Astrocyte of the spinal cord (primary cell): ENCODE measurements around the gene GALNT5.
A peak's percentile ranks its signal among the peaks of the same experiment; 100 is the strongest.

Experiments
- DNase-seq: peaks from one replicate; pipeline ENCODE4 v3.0.0; 2011; ENCODE audit warnings: low read depth, low spot score
- H3K4me3 ChIP-seq: 2 replicates; pipeline ENCODE4 v1.5.1; 2011; ENCODE audit warnings: low read depth, mild to moderate bottlenecking, low read length, moderate library complexity
- in situ Hi-C: cut with HindIII; loops from 2 replicates; pipeline ENCODE4 v1.10.0; 2017; ENCODE audit warnings: low sequenced_read_pairs
- TF ChIP-seq, protein P1 (sequence below): IDR thresholded peaks from 2 replicates; pipeline ENCODE4 v1.5.1; 2012; ENCODE audit warnings: low read depth, mild to moderate bottlenecking, low read length, inconsistent platforms

Gene GALNT5

DNA sequence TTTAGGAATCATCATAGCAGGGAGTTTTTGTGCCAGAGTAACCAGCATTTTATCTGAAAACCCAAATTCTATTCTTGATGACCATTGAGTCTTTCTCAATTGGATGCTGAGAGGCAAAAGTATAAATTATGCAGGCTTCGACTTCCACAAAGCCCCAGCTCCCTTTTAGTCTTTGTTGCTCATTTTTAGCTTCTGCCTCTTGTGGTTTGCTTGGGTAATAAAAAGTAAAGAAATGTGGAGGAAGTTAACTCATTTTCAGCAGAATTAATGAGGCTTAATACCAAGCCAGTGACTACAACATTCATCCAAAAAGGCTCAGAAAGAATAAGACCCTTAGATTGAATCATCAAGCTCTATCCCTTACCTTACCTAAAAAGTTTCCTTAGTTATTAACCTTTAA, 49.5 kb downstream of the GALNT5 start:
- TF ChIP-seq, protein P1, sequence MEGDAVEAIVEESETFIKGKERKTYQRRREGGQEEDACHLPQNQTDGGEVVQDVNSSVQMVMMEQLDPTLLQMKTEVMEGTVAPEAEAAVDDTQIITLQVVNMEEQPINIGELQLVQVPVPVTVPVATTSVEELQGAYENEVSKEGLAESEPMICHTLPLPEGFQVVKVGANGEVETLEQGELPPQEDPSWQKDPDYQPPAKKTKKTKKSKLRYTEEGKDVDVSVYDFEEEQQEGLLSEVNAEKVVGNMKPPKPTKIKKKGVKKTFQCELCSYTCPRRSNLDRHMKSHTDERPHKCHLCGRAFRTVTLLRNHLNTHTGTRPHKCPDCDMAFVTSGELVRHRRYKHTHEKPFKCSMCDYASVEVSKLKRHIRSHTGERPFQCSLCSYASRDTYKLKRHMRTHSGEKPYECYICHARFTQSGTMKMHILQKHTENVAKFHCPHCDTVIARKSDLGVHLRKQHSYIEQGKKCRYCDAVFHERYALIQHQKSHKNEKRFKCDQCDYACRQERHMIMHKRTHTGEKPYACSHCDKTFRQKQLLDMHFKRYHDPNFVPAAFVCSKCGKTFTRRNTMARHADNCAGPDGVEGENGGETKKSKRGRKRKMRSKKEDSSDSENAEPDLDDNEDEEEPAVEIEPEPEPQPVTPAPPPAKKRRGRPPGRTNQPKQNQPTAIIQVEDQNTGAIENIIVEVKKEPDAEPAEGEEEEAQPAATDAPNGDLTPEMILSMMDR = peak; percentile 34
- no peak overlapping the region for H3K4me3 ChIP-seq
- in situ Hi-C loops = no loop called here
- peak; percentile 30 for DNase-seq

DNA sequence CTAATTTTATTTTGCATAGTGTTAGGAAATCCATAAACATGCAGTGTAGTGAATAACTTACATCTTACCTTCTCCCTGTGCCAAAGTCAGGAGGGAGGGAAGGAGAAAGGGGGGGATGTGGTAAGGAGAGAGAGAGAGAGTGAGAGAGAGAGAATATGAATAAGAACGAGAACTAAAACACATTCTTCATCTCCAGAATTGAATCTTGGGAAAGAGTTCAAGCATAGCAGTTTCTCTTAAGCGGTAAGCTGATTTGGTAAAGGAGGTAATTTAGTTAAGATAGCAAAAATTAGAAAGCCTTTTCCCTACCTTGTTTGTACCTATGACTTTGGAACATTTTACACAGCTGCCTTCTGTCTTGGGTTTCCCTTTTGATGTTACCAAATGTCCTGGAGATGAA, 52.4 kb downstream of the GALNT5 start:
- no peak overlapping the region for H3K4me3 ChIP-seq
- in situ Hi-C loops = no loop called here
- TF ChIP-seq, protein P1 = no peak
- DNase-seq = no peak

DNA sequence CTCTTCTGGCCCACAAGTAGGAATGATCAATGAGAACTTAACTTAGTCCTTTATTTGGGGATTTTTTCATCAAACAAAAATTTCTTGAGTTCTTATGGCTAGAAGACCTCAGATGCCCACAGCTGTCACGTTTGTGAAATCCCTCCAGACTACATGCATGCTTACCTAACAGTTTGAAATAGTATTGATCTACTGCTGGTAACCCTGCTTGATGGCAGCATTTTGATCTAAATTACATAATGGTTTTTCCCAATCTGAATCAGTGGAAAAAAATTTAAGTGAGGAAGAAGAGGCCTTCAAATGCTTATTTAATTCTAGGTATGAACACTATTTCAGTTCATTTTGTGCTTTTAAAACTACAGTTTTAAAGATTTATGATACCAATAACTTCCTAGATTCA, 54.2 kb downstream of the GALNT5 start:
- TF ChIP-seq, protein P1 = no peak
- no peak for DNase-seq
- H3K4me3 ChIP-seq = no peak overlapping the region
- in situ Hi-C loops = no loop called here

DNA sequence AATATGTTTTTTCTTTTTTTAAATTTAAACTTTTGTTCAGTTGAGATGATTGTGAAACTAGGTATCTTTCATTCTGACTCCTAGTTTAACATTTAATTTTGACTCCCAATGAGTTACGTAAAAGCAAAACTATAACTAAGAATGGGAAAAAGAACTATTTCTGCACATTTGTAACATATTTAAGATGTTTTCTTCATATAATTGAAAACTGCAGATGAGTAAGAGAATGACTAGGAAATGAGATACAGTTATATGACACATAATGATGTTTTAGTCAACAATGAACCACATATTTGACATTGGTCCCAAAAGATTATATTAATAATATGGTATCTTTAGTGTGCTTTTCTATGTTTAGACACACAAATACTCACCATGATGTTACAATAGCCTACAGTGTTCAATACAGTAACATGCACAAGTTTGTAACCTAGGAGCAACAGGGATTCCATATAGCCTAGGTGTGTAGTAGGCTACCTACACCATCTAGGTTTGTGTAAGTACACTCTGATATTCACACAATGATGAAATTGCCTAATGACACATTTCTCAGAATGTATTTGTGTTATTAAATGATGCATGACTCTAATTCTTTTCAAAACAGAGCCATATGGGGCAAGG, 55.5 kb downstream of the GALNT5 start:
- in situ Hi-C loops = no loop called here
- no peak for DNase-seq
- TF ChIP-seq, protein P1 = no peak
- no peak overlapping the region for H3K4me3 ChIP-seq

DNA sequence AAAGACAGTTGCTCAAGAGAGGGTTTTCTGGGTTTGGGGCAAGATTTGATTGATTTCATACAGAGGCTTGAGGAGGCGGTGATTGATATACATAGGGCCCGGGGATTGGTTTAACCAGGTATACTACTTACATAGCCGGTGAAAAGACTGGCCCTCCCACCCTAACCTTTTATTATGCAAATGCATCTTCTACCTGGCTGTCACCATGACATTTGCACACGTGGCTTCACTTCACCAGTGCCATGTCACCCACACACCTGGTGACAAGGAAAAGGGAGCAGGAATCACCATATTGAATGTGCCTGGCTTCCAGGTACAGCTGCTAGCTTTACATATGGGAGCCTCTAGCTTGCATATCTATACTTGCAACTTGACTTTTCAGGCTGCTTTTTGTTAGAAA, 58.4 kb downstream of the GALNT5 start:
- no peak for DNase-seq
- in situ Hi-C loops = no loop called here
- TF ChIP-seq, protein P1 = no peak
- no peak overlapping the region for H3K4me3 ChIP-seq

DNA sequence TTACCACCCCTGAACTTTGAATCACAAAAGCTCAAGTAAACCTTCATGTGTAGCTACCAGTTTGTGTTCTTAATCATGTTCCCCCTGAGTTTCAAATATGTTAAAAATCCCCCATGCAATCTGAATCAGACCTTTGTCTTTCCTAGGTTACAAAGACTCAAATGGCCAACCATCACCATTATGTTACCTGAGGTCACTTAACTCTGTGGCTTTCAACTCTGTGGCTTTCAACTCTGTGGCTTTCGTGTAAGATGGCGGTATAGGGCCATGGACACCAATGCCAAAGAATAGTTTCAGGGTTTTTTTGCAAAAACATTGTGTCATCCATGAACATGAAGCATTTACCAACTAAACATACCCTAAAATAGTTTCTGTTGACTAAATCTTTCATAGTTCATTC, 61.4 kb downstream of the GALNT5 start:
- H3K4me3 ChIP-seq = no peak overlapping the region
- no peak for DNase-seq
- in situ Hi-C loops = no loop called here
- TF ChIP-seq, protein P1 = no peak

DNA sequence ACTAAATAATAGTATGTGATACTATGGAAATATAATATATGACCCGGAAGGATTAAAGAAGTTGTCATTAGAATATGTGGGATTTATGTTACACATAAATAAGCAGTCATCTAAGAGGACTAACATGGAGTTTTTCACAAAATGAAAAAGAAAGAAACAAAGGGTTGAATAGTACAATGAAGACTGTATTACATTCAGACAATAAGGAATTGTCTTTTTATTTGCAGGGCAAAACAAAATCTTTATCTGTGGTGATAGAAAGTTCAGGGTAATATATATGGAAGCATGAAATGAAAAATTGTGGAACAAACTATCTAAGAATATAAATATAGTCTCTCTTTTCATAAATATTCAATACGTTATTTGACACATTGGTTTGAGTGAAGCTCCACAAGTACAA, 62.3 kb downstream of the GALNT5 start:
- H3K4me3 ChIP-seq = no peak overlapping the region
- no peak for DNase-seq
- TF ChIP-seq, protein P1 = no peak
- in situ Hi-C loops = no loop called here
